CD4-positive, alpha-beta T cell treated with Interleukin-2 at 100 ng/mL for 4 hours (primary cell): ENCODE measurements around the gene CHSY1.
"Not testable (repeated sequence)": the region's sequence is repeated elsewhere in the genome, so short reads cannot be mapped to it uniquely, and the experiment has no call there.

ENCODE experiments used
- DNase-seq: peaks from one replicate; pipeline ENCODE4 v3.0.0-alpha.2; 2020; ENCODE audit warnings: low spot score

The CHSY1 gene

GRCh38 chr15:101244036-101244781, 7.6 kb downstream of the CHSY1 start:
- no peak for DNase-seq

DNA sequence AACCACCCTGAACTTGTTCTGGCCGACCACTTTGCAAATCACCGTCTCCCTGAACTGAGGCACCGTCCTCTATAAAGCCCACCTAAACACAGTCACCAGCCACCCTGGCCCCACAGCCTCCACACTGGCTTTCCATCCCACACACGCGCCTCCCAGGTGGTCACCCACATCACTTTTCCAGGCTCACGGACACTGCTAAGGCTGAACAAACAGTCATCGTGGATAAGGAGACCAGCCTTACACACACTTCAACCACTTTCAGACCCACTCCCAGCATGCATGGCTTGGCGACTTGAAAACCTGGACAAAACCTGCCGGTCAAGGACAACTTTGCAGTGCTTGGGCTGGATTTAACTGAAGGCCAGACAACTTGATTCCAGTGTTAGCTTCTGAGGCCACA, 8.4 kb downstream of the CHSY1 start:
- no peak for DNase-seq

- DNase-seq = no peak
Measured at GRCh38 chr15:101242999-101243336, 8.9 kb downstream of the CHSY1 start.

DNA sequence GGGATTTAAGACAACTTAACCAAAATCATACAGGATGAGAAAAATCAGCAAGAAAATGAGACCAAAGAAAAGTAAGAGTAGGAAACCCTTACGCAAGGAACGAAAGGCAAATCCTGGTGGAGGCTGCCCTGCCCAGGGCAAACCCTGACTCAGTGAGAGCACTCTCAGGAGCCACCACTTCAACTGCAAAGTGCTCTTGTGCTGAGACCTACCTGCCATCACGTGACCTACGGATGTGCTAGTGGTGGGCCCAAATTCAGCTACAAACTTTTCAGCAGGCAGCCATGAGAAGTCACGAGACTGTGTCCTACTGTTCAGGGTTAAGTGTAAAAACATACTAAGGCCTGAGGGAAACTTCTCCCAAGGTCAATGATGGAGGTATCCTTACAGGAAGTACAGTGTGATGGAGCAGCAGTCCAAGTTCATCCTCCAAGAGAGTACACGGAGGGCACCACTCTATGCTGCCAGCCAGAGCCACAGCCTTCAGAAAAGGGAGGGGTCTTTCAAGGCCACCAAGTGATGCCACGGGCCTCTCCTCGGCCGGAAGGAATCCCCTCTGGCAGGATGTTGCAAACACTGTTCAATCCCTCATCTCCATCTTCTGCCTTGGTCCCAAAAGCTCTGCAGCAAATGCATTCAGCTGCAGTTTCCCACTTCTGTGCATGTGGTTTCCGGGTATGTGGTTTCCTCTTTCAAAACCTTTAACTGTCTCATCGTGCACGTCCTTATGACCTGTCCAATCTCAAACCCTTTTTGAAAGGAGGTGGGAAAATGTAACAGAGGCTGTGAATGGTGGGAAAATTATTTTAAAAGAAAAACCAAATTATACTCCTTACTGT, 9.5 kb downstream of the CHSY1 start:
- DNase-seq = peak; percentile 75

DNA sequence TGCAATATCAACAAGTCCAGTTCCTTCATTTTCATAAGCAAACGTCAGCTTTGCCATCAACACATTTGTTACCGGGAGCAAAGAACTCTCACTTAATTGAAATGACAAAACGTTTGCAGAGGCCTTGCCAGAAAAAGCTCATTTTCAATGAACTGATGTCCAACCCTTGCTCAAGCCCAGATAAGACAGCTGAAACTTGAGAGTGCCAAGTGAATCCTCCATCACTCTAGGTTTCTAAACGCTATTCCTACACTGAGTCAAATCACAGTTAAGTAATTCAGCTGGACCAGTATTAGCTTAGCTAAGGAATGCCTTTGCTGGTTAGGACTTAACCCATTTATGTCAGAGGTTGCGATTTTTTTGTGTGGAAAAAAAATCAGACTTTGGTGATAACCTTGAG, 11.5 kb downstream of the CHSY1 start:
- no peak for DNase-seq

DNA sequence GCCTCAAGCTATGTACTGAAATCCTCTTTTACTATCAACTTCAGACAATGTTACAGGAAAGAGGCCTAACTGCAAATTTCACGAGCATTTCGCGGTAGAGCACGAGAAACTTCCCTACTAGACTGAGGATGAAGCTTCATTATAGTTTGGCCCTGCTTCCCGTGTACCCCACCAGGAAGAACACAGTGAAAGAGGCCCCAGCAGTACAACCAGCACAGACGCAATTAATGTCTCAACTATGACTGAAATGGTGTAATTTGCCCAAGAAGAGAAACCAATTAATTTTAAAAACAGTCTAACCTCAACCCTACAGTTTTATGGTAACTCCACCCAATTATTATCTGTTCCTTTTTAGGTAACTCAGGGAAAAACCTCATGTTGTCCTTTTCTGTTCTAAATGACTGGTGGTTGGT, 12.1 kb downstream of the CHSY1 start:
- no peak for DNase-seq

DNA sequence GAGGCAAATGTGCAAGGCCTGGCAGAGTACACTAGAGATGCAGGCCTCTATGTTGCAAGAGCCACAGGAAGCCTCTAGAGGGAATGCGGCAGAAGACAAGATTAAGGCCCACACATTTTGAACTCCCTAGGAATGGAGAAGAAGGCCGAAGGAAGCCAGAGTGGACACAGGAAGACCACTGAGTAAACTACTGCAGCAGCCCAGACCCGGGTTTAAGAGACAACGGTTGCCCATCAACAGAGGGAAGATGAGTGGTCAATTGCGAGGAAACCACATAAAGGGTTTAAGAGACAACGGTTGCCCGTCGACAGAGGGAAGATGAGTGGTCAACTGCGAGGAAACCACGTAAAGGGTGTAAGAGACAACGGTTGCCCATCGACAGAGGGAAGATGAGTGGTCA, 14.6 kb downstream of the CHSY1 start:
- no peak for DNase-seq

- no peak for DNase-seq
Measured at GRCh38 chr15:101233651-101234280, 18.1 kb downstream of the CHSY1 start.

- DNase-seq = no peak
Measured at GRCh38 chr15:101232677-101233076, 19.2 kb downstream of the CHSY1 start.

- no peak for DNase-seq
Measured at GRCh38 chr15:101228313-101228712, 23.5 kb downstream of the CHSY1 start.

DNA sequence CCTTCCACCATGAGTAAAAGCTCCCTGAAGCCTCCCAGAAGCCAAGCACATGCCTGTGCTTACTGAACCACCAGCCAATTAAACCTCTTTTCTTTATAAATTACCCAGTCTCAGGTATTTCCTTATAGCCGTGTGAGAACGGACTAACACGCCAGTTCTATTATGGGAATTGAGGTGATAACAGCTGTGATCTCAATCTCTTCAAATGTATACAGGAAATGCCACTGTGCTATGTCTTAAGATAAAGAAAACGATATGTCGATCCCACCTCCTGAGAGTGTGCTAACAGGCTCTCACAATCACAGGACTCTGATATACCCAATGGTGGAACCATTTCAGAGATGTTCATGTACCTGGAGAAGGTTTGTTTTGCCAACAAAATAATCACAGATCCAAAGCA, 26.2 kb downstream of the CHSY1 start:
- DNase-seq = no peak

DNA sequence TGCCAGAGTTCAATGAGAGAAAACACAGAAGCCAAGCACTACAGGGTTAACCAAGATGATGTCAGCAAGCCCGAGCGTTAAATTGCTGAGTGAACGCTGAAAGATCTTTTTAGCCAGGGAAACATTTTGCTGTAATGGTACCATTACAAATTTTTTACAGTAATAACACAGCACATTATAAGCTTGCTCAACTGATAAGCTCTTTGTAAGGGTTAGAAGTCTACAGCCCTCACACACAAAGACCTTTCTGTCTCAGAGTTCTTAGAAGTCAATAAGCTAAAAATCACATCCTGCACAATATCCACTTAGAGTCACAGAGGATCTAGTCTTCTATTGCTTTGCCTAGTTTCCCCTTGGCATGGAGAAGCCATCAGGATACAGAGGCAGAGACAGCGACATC, 29.9 kb downstream of the CHSY1 start:
- DNase-seq = no peak

GRCh38 chr15:101220060-101220459, 31.8 kb downstream of the CHSY1 start:
- no peak for DNase-seq

DNA sequence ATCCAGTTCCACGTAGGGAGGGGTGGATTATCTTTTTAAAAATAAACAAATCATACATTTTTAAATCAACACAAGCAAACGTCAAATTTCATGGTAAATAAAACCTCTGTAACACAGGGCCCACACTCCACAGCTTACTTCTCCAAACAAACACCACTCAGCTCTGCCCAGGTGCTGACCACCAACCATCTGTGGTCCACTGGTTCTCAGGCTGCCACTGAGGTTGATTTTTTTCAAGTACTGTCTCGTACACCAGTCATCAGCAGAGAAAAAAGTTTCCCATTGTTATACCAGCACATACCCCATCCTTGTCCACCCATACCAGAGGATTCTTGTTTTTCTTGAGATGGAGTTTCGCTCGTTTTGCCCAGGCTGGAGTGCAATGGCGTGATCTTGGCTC, 32.4 kb downstream of the CHSY1 start:
- no peak for DNase-seq

DNA sequence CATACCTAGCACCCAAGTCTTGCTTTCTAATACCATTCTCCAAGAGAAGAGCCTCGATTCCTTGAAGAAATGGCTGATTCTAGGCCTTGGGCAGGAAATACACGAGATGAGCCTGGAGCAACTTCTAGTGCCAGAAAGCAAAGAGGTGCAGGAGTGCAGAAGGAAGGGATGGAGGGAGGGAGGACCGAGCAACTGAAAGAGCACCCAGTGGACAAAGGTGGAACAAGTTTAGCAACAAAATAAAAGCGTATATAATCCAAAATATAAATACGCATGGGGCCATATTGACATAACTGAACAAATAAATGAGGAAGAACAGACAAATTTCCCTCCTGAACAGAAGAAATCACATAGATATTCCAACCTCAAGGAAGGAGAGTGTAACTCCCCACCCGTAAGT, 34.4 kb downstream of the CHSY1 start:
- DNase-seq = no peak

DNA sequence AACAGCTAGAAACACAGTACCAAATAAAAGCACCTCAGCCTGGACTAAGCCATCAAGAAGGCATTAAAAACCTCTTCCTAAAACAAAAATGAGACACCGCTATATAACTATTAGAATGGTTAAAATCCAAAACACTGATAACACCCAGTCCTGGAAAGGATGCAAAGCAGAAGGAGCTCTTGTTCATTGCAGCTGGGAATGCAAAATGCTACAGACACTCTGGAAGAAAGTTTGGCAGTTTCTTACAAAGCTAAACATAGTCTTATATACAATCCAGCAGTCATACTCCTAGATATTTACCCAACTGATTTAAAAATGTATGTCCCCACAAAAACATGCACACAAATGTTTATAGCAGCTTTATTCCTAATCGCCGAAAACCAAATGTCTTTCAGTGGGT, 35.7 kb downstream of the CHSY1 start:
- DNase-seq = no peak

- no peak for DNase-seq
Measured at GRCh38 chr15:101215681-101216080, 36.2 kb downstream of the CHSY1 start.

- not testable (repeated sequence) for DNase-seq
Measured at GRCh38 chr15:101214435-101215097, 37.3 kb downstream of the CHSY1 start.

DNA sequence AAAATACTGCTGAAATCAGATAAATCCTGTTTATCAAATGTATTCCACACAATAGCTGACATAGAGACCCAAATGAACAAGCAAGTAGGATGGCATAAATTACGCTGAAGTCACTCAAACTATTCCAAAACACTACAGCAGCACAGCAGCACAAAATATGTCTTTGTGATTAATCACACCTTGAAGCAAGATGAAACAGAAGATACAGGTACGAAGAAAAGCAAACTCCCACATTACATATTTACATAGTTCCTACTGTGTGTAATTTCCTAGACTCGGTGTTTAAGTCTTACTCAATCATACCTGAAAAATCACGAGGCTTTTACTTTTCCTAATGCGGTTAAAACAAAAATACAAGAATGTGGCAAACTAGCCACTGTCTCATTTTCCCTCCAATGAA, 38.3 kb downstream of the CHSY1 start:
- DNase-seq = no peak

GRCh38 chr15:101213147-101213546, 38.7 kb downstream of the CHSY1 start:
- no peak for DNase-seq

DNA sequence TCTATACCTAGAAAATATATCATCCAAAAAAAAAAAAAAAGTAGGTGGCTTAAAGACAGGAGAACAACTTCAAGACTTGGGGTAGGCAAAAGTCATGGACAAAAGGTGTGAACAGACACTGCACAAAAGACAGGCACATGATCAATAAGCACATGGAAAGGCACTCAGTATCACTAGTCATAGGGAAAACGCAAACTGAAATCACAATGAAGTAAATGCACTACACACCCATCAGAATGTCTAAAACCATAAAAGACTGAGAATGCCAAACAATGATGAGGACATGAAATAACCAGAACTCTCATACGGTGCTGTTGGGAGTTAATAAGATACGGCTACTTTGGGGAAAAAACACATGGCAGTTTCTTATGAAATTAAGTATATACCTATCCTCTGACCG, 40.0 kb downstream of the CHSY1 start:
- no peak for DNase-seq

- DNase-seq = no peak
Measured at GRCh38 chr15:101210466-101210865, 41.4 kb downstream of the CHSY1 start.

GRCh38 chr15:101210058-101210457, 41.8 kb downstream of the CHSY1 start:
- no peak for DNase-seq
